ENCODE measurements around the gene FOXD2. TPM values are rescaled to one million over a fixed set of nuclear protein-coding genes. Genes with fewer than 3 reads are reported as not detected.

Gene FOXD2
- total RNA-seq (ENCODE audit: low replicate concordance): 0.08 TPM in 1 of 2 replicates, not detected in the other

DNA sequence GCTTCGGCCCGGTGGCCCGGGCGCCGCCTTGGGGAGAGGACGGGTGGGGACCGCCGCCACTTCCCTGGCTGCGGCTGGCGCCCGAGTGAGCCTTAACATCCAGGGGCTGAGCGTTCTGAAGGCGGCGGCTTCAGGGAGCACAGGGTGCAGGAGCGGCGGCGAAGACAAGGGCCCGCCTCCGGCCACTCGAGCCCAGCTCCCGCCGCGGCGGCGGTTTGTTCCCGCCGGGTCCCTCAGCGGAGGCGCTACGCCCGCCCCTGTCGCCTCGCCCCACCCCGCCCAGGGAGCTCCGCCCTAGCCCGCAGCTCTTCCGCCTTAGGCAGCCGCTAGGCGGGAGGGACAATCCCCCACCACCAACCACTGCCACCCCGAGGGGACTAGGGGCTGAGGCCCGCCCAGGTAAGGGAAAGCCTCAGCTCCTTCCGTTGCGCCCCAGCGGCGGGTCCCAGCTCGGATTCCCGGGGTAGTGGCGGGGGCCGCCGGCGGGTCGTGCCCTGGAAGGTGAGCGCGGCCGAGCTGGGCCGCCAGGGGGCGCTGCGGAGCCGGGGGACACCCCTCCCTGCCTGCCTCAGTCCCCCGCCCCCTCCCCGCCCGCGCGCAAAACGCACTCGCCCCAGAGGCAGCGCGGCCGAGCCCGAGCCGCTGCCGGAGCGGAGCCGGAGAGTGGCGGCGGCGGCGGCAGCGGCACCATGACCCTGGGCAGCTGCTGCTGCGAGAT is at the start of gene FOXD2:
Gene FOXD2 (plus strand): TSS at position 598 of the 718 bp plus-strand sequence. CDS start 92 bp downstream, at position 690.

DNA sequence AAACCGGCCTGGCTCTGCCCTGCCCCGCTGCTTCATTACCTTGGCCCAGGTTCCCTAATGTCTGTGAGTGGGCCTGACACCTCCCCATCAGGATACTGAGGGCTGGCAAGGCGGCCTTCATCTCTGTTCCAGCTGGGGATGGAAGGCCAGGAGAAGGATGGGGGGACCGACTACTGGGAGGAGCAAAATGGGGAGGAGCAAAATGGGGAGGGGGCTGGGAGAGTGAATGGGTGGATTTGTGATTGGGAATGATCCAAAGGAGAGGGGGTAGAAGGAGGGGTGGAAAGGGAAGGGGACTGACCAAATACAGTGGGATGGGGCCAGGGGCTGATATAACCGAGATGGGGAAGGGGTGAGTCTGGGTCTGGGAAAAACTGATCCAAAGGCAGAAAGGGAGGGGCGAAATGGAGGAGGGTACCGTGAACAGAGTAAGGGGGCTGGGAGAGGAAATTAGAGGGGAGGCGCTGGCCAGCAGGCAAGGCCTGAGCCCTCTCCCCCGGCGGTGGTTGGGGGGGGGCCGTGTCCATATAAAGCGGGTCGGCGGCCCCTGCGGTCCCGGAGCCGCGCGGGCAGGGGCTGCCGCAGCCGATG is 22.0 kb upstream of the FOXD2 start, which contains the start of gene FOXE3:
Gene FOXE3 (plus strand): TSS at position 558 of the 591 bp plus-strand sequence. CDS start 31 bp downstream, at position 589.

Other genes with a start within 250 kb of the FOXD2 start
- gene PDZK1IP1, start 248.0 kb upstream of the FOXD2 start, total RNA-seq (ENCODE audit: low replicate concordance): 0.60 TPM in 1 of 2 replicates, not detected in the other
- 0.12 and 0.45 TPM in 2 replicates for gene TAL1, start 205.8 kb upstream of the FOXD2 start, total RNA-seq (ENCODE audit: low replicate concordance)
- gene STIL, start 123.9 kb upstream of the FOXD2 start, total RNA-seq (ENCODE audit: low replicate concordance): 1.2 and 3.2 TPM in 2 replicates
- gene CMPK1, start 104.3 kb upstream of the FOXD2 start, total RNA-seq (ENCODE audit: low replicate concordance): 103 and 104 TPM in 2 replicates
- not detected in 2 replicates for gene FOXE3, start 21.8 kb upstream of the FOXD2 start, total RNA-seq (ENCODE audit: low replicate concordance)

All from smooth muscle cell of the coronary artery (primary cell).